Naive thymus-derived CD8-positive, alpha-beta T cell (primary cell): Measurements from ENCODE around the gene GPR148. TPM values are rescaled to one million over a fixed set of nuclear protein-coding genes. Genes with fewer than 3 reads are reported as not detected.

ENCODE experiments used
- ATAC-seq, 2 donors: fragments of 150-1000 bp; cut with Tn5 transposase in 1 of 2; sonication (Bioruptor Pico), chemical (Tn5 transposase) in 1 of 2; 1 replicate in 1 of 2; 2 replicates in 1 of 2; pipeline ENCODE4 v1.10.0; 2021; ENCODE audit warnings: mild to moderate bottlenecking in 2 of 2, moderate library complexity in 2 of 2
- POLR2A ChIA-PET: fragments of 350-600 bp; sonication (Branson Sonifier 250); formaldehyde crosslinking; loops from one replicate; lab custom pipeline; 2021; ENCODE audit warnings: antibody characterized with exemption; lab: Charles Lee
- DNase-seq, 10 donors: peaks; one replicate each; pipeline versions ENCODE4 v3.0.0 to v3.0.0-alpha.2; 2020 to 2022
- H3K27ac Mint-ChIP-seq, 10 donors: one replicate each; pipeline ENCODE4 v1.8.0; 2020 to 2022; ENCODE audit warnings: mild to moderate bottlenecking in 10 of 10, mixed read lengths in 10 of 10, moderate library complexity in 4 of 10, inconsistent platforms in 1 of 10
- H3K27me3 Mint-ChIP-seq, 5 donors: one replicate each; pipeline ENCODE4 v1.8.0; 2021 to 2022; ENCODE audit warnings: mixed read lengths in 5 of 5
- H3K36me3 Mint-ChIP-seq, 3 donors: one replicate each; pipeline ENCODE4 v1.8.0; 2020 to 2022; ENCODE audit warnings: mixed read lengths in 3 of 3, mild to moderate bottlenecking in 2 of 3, inconsistent platforms in 1 of 3
- H3K4me1 Mint-ChIP-seq, 4 donors: one replicate each; pipeline ENCODE4 v1.8.0; 2021 to 2022; ENCODE audit warnings: mixed read lengths in 4 of 4
- H3K4me3 Mint-ChIP-seq, 10 donors: one replicate each; pipeline ENCODE4 v1.8.0; 2020 to 2022; ENCODE audit warnings: mild to moderate bottlenecking in 10 of 10, mixed read lengths in 10 of 10, moderate library complexity in 6 of 10, inconsistent platforms in 1 of 10
- H3K9me3 Mint-ChIP-seq, 9 donors: one replicate each; pipeline ENCODE4 v1.8.0; 2020 to 2022; ENCODE audit warnings: mixed read lengths in 9 of 9, mild to moderate bottlenecking in 3 of 9, inconsistent platforms in 1 of 9, moderate library complexity in 1 of 9
- polyA plus RNA-seq, 3 donors: library from polyadenylated mRNA; unstranded; fragments of 300-500 nt; fragmentation: Illumina TruSeq; gene quantifications; one replicate each; pipeline ENCODE4 v1.2.3, GENCODE V29; 2021
- total RNA-seq, 8 experiments: library from RNA in 2 of 8; stranded (reverse) in 2 of 8; gene quantifications; one replicate each; pipeline ENCODE4 v1.2.3 and lab custom pipeline; 2021 to 2026

The GPR148 gene
- total and polyA plus RNA-seq, 5 experiments from 2014 or later = not detected

DNA sequence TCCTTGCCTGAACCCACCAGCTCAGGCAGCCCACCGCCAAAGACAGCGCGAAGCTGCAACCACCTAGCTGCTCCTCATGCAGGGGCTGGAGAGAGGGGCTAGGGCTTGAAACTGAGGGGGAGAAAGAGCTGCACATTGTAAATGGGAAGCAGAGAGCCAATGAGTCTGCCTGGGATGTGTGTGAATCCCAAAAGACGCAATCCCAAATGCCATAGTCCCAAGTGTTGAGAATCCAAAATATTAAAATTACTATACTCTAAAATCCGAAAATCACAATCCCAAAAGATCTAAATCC is 35.9 kb downstream of the GPR148 start:
- no peak overlapping the region for H3K4me3 Mint-ChIP-seq
- no peaks in the 10 kb centered on the region for H3K36me3 Mint-ChIP-seq
- POLR2A ChIA-PET = no interaction called here
- no peak overlapping the region for H3K27ac Mint-ChIP-seq
- DNase-seq (no peak), ATAC-seq (no peak)
- H3K9me3 Mint-ChIP-seq = no peaks in the 10 kb centered on the region
- H3K27me3 Mint-ChIP-seq = peaks cover 7 to 52% (median 27%) of the 10 kb centered on the region in 5 donors
- H3K4me1 Mint-ChIP-seq = peaks cover 0 to 3% (median 0%) of the 10 kb centered on the region in 4 donors

DNA sequence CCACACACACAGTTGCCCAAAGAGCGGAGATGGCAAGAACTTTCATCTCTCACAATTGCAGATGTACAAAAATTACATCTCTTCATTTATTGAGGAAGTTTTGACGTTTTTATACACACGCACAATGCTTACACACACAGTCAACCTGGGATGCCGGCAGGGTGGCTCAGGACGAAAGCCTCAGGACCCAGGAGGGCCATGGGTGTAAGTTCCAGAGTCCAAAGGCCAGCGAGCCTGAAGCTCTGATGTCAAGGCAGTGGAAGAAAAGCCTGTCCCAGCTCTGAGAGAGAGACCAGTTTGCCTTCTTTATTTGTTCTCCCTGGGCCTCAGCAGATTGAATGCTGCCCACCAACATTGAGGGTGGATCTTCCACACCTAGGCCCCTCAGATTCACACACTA is 36.6 kb downstream of the GPR148 start:
- Mint-ChIP-seq H3K36me3 (no peaks in the 10 kb centered on the region), H3K27me3 (peaks cover 7 to 52% (median 31%) of the 10 kb centered on the region in 5 donors), H3K9me3 (no peaks in the 10 kb centered on the region), H3K4me1 (peaks cover 0 to 3% (median 0%) of the 10 kb centered on the region in 4 donors), H3K4me3 (no peak overlapping the region), H3K27ac (no peak overlapping the region)
- POLR2A ChIA-PET = no interaction called here
- ATAC-seq (no peak), DNase-seq (no peak)

DNA sequence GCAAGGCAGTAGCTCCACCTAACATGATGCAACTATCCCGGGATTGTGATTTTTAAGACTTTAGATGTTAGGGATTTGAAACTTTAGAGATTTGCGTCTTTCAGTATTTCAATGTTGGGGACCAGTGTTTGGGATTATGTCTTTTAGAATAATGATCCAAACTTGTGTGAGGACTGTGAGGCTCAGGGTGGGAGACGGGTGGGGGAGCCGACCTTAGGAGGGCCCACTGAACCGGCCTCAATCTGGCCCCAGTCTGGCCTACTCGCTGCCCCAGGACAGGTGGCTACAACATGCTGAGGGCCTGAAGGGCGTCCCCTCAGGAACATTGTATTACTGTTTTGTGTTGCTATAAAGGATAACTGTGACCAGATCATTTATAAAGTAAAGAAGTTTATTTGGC is 37.2 kb downstream of the GPR148 start:
- peaks cover 0 to 3% (median 0%) of the 10 kb centered on the region in 4 donors for H3K4me1 Mint-ChIP-seq
- peaks cover 5 to 47% (median 28%) of the 10 kb centered on the region in 5 donors for H3K27me3 Mint-ChIP-seq
- POLR2A ChIA-PET = no interaction called here
- ATAC-seq (no peak), DNase-seq (no peak)
- H3K27ac Mint-ChIP-seq = no peak overlapping the region
- no peaks in the 10 kb centered on the region for H3K9me3 Mint-ChIP-seq
- H3K4me3 Mint-ChIP-seq = no peak overlapping the region
- no peaks in the 10 kb centered on the region for H3K36me3 Mint-ChIP-seq

DNA sequence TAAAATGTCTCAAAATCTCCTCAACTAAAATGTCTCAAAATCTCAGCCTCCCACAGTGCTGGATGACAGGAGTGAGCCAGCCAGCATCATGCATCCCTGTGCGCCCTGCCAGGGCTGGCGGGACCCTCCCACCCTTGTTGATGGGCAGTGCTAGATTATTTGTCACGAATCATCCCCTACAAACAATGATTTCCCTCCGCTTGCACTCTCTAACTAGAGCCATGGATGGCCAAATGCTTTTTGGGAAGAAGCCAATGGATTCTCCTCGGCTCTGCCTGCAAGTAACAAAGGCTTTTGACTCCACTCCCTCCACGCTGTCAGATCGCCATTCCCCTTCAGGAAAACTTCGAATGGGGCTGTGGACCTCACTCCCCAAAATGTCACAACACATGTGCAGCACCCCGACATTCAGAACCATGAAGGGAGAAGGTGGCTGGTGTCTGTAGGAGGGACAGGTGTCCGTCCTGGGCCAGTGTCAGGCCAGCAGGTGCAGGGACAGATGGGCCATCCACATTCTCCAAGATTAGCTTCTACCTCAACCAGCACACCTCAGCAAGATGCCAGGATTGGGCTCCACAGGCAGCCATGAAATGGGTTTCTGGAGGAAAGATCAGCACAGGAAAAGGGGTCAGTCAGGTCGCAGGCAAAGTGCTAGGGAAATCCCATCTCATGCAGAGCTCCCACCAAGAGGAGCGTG is 38.0 kb downstream of the GPR148 start:
- no peak for ATAC-seq
- POLR2A ChIA-PET = no interaction called here
- Mint-ChIP-seq H3K4me3 (no peak overlapping the region), H3K27ac (no peak overlapping the region), H3K9me3 (no peaks in the 10 kb centered on the region), H3K4me1 (no peaks in the 10 kb centered on the region), H3K36me3 (no peaks in the 10 kb centered on the region), H3K27me3 (peaks cover 3 to 39% (median 22%) of the 10 kb centered on the region in 5 donors)
- DNase-seq = no peak

DNA sequence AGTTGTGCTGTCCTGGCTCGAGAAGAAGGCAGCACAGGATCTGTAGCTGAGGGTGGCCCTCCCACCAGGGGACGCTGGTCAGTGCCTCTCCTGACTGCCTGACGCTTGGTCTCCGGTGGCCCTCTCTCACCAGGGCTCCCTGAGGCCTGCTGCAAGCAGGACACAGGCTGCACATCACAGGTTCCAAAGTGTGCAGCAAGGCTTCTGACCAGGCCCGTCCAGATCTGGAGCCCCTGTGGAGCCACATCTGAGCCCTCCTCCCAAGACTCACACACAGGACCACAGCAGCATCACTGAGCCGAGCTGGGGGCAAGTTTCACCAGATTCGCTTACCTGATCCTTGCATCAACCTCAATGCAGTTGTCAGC is 38.5 kb downstream of the GPR148 start:
- Mint-ChIP-seq H3K4me1 (no peaks in the 10 kb centered on the region), H3K4me3 (no peak overlapping the region), H3K9me3 (peaks cover 0 to 2% (median 0%) of the 10 kb centered on the region in 9 donors), H3K27ac (no peak overlapping the region), H3K36me3 (no peaks in the 10 kb centered on the region), H3K27me3 (peaks cover 3 to 36% (median 26%) of the 10 kb centered on the region in 5 donors)
- DNase-seq = no peak
- no peak for ATAC-seq
- POLR2A ChIA-PET = no interaction called here

DNA sequence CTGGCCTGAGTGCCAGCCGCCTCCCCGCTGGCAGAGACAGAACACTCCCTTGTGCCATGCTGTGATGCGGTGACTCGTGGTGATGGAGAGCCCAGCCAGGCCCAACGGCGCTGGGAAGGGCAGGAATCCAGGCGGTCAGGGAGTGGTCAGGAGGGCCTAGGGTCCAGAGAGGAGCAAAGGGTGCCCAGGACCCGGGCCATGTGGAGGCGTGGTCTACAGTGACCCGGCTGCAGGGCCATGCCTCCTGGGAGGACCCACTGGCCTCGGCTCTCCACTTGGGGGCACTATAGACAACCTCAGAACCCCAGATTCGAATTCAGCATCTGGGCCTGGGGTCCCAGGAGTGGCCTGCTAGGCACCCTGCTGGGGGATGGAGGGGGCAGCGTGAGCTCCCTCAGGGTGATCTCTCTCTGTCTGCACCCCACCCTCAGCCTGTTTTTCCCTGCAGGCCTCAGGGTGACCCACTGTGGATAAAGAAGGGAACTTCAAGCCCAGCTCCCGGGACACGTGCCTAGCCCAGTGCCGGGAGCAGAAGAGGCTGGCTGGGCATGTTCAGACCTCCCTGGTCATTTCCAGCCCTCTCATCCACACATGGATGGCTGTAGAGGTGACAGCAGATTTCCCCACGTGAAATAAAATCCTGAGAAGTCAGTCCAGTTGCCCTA is 39.5 kb downstream of the GPR148 start:
- ATAC-seq (no peak), DNase-seq (no peak)
- Mint-ChIP-seq H3K4me1 (no peaks in the 10 kb centered on the region), H3K9me3 (peaks cover 0 to 7% (median 0%) of the 10 kb centered on the region in 9 donors), H3K27me3 (peaks cover 3 to 43% (median 27%) of the 10 kb centered on the region in 5 donors), H3K36me3 (no peaks in the 10 kb centered on the region), H3K4me3 (no peak overlapping the region), H3K27ac (peak overlapping the region in 1 of 10 donors; percentile 49)
- POLR2A ChIA-PET = no interaction called here

DNA sequence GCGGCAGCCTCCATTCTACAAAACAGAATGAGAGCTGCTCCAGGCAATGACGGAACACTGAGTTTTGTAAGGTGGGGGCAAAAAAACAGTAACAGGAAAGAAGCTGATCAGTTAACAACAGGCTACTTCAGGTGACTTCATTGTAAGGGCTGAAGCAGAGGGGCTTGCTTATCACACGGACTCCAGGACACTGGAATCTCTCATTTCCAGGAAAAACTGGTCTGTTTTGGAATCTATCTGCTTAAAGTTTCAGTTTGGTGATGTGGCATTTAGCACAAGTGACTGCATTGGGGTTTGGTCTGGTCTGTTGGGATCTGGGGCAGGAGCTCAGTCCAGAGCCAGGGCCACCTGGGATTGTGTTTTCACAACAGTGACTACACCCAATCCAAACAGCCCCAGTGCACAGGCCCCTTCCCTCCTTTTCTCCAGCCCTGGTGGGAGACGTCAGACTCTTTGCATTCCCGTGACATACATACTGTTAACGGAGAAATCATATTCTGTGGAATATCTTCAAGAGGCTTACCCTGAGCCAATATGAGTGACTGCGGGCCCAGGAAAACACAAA is 40.6 kb downstream of the GPR148 start:
- H3K27me3 Mint-ChIP-seq = peaks cover 3 to 48% (median 27%) of the 10 kb centered on the region in 5 donors
- H3K27ac Mint-ChIP-seq = peak overlapping the region in 1 of 10 donors; percentile 4
- H3K36me3 Mint-ChIP-seq = no peaks in the 10 kb centered on the region
- DNase-seq (no peak), ATAC-seq (no peak)
- H3K4me1 Mint-ChIP-seq = no peaks in the 10 kb centered on the region
- peaks cover 0 to 7% (median 0%) of the 10 kb centered on the region in 9 donors for H3K9me3 Mint-ChIP-seq
- POLR2A ChIA-PET = no interaction called here
- H3K4me3 Mint-ChIP-seq = no peak overlapping the region

DNA sequence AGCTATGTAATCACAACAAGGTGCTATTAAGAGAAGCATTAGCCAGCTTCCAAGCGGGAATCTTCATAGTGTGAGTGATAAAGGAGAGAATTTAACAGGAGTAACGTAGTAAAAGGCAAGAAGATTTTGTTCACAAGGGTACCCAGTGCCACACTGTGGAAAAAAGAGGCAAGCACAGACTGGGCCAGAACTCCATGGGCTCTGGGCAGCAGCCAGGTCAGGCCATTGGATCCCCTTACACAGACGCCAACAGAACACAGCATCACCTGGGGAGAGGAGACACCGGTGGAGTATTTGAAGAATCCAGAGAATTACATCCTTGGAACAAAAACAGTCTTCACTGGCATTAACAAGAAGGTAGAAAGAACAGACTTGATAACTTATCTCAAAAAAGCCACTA is 47.7 kb downstream of the GPR148 start:
- Mint-ChIP-seq H3K36me3 (no peaks in the 10 kb centered on the region), H3K4me3 (no peak overlapping the region), H3K9me3 (peaks cover 0 to 9% (median 0%) of the 10 kb centered on the region in 9 donors), H3K27ac (no peak overlapping the region), H3K27me3 (peaks cover 3 to 47% (median 26%) of the 10 kb centered on the region in 5 donors), H3K4me1 (no peaks in the 10 kb centered on the region)
- POLR2A ChIA-PET = no interaction called here
- no peak for DNase-seq
- ATAC-seq = no peak

DNA sequence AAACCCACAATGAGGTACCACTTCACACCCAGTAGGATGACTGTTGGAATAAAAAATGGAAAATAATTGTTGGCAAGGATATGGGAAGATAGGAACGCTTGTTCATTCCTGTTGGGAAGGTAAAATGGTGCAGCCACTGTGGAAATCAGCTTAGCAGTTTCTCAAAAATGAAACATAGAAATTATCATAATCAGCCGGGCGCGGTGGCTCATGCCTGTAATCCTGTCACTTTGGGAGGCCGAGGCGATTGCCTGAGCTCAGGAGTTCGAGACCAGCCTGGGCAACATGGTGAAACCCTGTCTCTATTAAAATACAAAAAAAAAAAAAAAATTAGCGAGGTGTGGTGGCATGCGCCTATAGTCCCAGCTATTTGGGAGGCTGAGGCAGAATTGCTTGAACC is 49.9 kb downstream of the GPR148 start:
- H3K27ac Mint-ChIP-seq = no peak overlapping the region
- no peaks in the 10 kb centered on the region for H3K4me1 Mint-ChIP-seq
- DNase-seq (no peak), ATAC-seq (no peak)
- POLR2A ChIA-PET = no interaction called here
- peaks cover 0 to 10% (median 0%) of the 10 kb centered on the region in 9 donors for H3K9me3 Mint-ChIP-seq
- peaks cover 0 to 5% (median 0%) of the 10 kb centered on the region in 3 donors for H3K36me3 Mint-ChIP-seq
- peaks cover 3 to 42% (median 22%) of the 10 kb centered on the region in 5 donors for H3K27me3 Mint-ChIP-seq
- H3K4me3 Mint-ChIP-seq = no peak overlapping the region

Other genes with a start within 250 kb of the GPR148 start
- gene POTEI, start 219.7 kb upstream of the GPR148 start, total RNA-seq = not detected
- gene POTEI, start 219.7 kb upstream of the GPR148 start, polyA plus RNA-seq = not detected
- gene CFC1B, start 207.8 kb upstream of the GPR148 start, total RNA-seq = not detected
- not detected for gene CFC1B, start 207.8 kb upstream of the GPR148 start, polyA plus RNA-seq
- gene CFC1, start 129.5 kb upstream of the GPR148 start, total RNA-seq = not detected
- gene CFC1, start 129.5 kb upstream of the GPR148 start, polyA plus RNA-seq = not detected
- not detected for gene POTEJ, start 117.6 kb upstream of the GPR148 start, total RNA-seq
- not detected for gene POTEJ, start 117.6 kb upstream of the GPR148 start, polyA plus RNA-seq
- not detected for gene AMER3, start 26.5 kb downstream of the GPR148 start, total RNA-seq
- not detected for gene AMER3, start 26.5 kb downstream of the GPR148 start, polyA plus RNA-seq
- gene ARHGEF4, start 107.8 kb downstream of the GPR148 start, total RNA-seq = 10 to 100 TPM; 10.2 TPM
- 10 to 100 TPM in 1 of 3 donors, 1 to 10 TPM in 2; 5.3 to 12.0 (median 9.2) TPM for gene ARHGEF4, start 107.8 kb downstream of the GPR148 start, polyA plus RNA-seq